ENCODE data around the gene RCAN1. TPM values are rescaled to one million over a fixed set of nuclear protein-coding genes. Genes with fewer than 3 reads are reported as not detected.
A peak's percentile ranks its signal among the peaks of the same experiment; 100 is the strongest.

Gene RCAN1
- total and polyA plus RNA-seq, 9 of the 15 experiments (the other 6 are each of a cell fraction or from before 2014, with no cell fraction given): 4.4 to 16.5 (median 12.3) TPM

DNA sequence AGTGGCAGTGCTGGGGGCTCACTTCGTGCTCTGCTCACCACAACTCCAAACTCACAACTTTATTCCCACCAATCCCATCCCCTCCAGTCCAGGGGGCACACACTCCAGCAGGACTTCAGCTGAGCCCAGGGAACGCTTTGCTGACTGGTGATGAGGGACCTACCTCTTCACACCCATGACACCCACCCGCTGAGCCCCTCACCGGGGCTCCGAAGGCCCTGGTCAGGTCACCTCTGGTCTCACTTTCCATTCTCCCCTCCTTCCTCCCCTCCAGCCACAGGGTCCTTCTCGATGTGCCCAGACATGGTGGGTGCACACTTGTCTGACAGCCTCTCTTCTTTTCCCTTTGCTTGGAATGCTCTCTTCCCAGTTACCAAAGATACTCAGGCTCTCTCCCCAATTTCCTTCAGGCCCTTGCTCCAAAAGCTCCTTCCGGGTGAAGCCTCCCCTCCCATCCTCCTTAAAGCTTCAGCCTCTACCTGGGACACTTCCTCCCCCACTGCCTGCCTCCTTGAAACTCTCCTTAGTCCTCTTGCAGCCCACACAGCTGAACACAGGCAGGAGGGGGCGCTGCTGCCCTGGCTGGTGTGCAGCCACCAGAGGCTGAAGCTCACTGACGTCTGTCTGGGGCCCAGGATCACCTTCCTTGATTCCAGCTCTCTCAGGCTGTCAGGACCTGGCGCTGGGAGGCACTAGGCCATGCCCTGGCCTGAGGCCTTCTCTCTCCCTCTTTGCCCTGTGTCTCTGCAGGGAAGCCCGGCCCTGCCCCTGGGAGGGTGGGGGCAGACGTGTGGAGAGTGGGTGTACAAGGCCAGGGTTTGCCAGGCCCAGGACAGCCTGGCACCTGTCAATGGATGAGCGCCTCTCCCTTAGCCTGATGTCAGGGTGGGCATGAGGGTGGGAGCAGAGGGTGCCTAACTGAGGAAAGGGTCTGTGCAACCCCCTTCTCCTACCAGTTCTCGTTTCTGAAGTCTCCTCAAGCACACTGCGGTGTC is 104.5 kb downstream of the RCAN1 start (continued):
- TF ChIP-seq, protein P1, sequence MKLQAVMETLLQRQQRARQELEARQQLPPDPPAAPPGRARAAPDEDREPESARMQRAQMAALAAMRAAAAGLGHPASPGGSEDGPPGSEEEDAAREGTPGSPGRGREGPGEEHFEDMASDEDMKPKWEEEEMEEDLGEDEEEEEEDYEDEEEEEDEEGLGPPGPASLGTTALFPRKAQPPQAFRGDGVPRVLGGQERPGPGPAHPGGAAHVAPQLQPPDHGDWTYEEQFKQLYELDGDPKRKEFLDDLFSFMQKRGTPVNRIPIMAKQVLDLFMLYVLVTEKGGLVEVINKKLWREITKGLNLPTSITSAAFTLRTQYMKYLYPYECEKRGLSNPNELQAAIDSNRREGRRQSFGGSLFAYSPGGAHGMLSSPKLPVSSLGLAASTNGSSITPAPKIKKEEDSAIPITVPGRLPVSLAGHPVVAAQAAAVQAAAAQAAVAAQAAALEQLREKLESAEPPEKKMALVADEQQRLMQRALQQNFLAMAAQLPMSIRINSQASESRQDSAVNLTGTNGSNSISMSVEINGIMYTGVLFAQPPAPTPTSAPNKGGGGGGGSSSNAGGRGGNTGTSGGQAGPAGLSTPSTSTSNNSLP (IDR thresholded peaks at IDR 0.05; ENCODE audit: borderline replicate concordance, low read depth, low read length): no peak
- TF ChIP-seq MIER1 (IDR thresholded peaks at IDR 0.05; ENCODE audit: low read depth) (peak; percentile 89), ZBED1 (IDR thresholded peaks at IDR 0.05) (no peak), ZNF239 (CRISPR knock-in tag; IDR thresholded peaks at IDR 0.05) (no peak)
- TF ChIP-seq, protein P2, sequence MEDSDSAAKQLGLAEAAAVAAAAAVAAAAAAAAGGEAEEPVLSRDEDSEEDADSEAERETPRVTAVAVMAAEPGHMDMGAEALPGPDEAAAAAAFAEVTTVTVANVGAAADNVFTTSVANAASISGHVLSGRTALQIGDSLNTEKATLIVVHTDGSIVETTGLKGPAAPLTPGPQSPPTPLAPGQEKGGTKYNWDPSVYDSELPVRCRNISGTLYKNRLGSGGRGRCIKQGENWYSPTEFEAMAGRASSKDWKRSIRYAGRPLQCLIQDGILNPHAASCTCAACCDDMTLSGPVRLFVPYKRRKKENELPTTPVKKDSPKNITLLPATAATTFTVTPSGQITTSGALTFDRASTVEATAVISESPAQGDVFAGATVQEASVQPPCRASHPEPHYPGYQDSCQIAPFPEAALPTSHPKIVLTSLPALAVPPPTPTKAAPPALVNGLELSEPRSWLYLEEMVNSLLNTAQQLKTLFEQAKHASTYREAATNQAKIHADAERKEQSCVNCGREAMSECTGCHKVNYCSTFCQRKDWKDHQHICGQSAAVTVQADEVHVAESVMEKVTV (CRISPR knock-in tag; IDR thresholded peaks at IDR 0.05): peak; percentile 96
- TF ChIP-seq, protein P3, sequence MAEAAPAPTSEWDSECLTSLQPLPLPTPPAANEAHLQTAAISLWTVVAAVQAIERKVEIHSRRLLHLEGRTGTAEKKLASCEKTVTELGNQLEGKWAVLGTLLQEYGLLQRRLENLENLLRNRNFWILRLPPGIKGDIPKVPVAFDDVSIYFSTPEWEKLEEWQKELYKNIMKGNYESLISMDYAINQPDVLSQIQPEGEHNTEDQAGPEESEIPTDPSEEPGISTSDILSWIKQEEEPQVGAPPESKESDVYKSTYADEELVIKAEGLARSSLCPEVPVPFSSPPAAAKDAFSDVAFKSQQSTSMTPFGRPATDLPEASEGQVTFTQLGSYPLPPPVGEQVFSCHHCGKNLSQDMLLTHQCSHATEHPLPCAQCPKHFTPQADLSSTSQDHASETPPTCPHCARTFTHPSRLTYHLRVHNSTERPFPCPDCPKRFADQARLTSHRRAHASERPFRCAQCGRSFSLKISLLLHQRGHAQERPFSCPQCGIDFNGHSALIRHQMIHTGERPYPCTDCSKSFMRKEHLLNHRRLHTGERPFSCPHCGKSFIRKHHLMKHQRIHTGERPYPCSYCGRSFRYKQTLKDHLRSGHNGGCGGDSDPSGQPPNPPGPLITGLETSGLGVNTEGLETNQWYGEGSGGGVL (CRISPR knock-in tag; IDR thresholded peaks at IDR 0.05): no peak
- TF ChIP-seq, protein P4, sequence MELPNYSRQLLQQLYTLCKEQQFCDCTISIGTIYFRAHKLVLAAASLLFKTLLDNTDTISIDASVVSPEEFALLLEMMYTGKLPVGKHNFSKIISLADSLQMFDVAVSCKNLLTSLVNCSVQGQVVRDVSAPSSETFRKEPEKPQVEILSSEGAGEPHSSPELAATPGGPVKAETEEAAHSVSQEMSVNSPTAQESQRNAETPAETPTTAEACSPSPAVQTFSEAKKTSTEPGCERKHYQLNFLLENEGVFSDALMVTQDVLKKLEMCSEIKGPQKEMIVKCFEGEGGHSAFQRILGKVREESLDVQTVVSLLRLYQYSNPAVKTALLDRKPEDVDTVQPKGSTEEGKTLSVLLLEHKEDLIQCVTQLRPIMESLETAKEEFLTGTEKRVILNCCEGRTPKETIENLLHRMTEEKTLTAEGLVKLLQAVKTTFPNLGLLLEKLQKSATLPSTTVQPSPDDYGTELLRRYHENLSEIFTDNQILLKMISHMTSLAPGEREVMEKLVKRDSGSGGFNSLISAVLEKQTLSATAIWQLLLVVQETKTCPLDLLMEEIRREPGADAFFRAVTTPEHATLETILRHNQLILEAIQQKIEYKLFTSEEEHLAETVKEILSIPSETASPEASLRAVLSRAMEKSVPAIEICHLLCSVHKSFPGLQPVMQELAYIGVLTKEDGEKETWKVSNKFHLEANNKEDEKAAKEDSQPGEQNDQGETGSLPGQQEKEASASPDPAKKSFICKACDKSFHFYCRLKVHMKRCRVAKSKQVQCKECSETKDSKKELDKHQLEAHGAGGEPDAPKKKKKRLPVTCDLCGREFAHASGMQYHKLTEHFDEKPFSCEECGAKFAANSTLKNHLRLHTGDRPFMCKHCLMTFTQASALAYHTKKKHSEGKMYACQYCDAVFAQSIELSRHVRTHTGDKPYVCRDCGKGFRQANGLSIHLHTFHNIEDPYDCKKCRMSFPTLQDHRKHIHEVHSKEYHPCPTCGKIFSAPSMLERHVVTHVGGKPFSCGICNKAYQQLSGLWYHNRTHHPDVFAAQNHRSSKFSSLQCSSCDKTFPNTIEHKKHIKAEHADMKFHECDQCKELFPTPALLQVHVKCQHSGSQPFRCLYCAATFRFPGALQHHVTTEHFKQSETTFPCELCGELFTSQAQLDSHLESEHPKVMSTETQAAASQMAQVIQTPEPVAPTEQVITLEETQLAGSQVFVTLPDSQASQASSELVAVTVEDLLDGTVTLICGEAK (IDR thresholded peaks at IDR 0.05): no peak
- TF ChIP-seq, protein P4 (CRISPR knock-in tag; IDR thresholded peaks at IDR 0.05): 0 out of 2 replicates have a peak, but pooled peaks have one; percentile 17
- TF ChIP-seq, protein P5, sequence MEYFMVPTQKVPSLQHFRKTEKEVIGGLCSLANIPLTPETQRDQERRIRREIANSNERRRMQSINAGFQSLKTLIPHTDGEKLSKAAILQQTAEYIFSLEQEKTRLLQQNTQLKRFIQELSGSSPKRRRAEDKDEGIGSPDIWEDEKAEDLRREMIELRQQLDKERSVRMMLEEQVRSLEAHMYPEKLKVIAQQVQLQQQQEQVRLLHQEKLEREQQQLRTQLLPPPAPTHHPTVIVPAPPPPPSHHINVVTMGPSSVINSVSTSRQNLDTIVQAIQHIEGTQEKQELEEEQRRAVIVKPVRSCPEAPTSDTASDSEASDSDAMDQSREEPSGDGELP (CRISPR knock-in tag; IDR thresholded peaks at IDR 0.05; ENCODE audit: borderline replicate concordance): peak; percentile 72
